Keratinocyte (primary cell): ENCODE measurements around the gene RDH16. TPM values are rescaled to one million over a fixed set of nuclear protein-coding genes. Genes with fewer than 3 reads are reported as not detected.
"Not testable (repeated sequence)": the region's sequence is repeated elsewhere in the genome, so short reads cannot be mapped to it uniquely, and the experiment has no call there.

Source experiments
- DNase-seq: peaks from one replicate; pipeline ENCODE4 v3.0.0-alpha.2; 2011; ENCODE audit warnings: low read depth, missing footprints, low spot score
- FAIRE-seq: peaks from 2 replicates; lab custom pipeline; 2011; peaks lifted over from hg19 to GRCh38; lab: Jason Lieb, UNC
- H2AFZ ChIP-seq: 2 replicates; pipeline ENCODE4 v1.6.0; 2012; ENCODE audit warnings: low read length, control low read depth, inconsistent platforms; ENCODE audit not compliant: control insufficient read depth
- H3K27ac ChIP-seq: 2 replicates; pipeline ENCODE4 v1.5.1; 2011; ENCODE audit warnings: low read length; ENCODE audit not compliant: control insufficient read depth, insufficient read depth
- H3K27me3 ChIP-seq: 3 replicates; pipeline ENCODE4 v1.6.0; 2011; ENCODE audit warnings: low read length; ENCODE audit not compliant: control insufficient read depth, insufficient read depth; ENCODE audit errors: extremely low read depth
- H3K36me3 ChIP-seq, 2 experiments: 2 replicates in 1 of 2; 3 replicates in 1 of 2; pipeline ENCODE4 v1.5.1; 2011; ENCODE audit warnings: low read length in 2 of 2, mild to moderate bottlenecking in 1 of 2; ENCODE audit not compliant: control insufficient read depth in 2 of 2, insufficient read depth in 2 of 2; ENCODE audit errors: extremely low read depth in 1 of 2
- H3K4me1 ChIP-seq: 3 replicates; pipeline ENCODE4 v1.5.1; 2011; ENCODE audit warnings: low read length; ENCODE audit not compliant: control insufficient read depth, insufficient read depth; ENCODE audit errors: extremely low read depth
- H3K4me2 ChIP-seq: 3 replicates; pipeline ENCODE4 v1.6.0; 2011; ENCODE audit warnings: low read depth, low read length; ENCODE audit not compliant: control insufficient read depth, insufficient read depth; ENCODE audit errors: extremely low read depth
- H3K4me3 ChIP-seq, 3 experiments: fragments of 200-600 bp in 1 of 3; sonication (generic) in 1 of 3; 2 replicates in 2 of 3; 3 replicates in 1 of 3; pipeline ENCODE4 v1.5.1; 2011 to 2016; ENCODE audit warnings: low read length in 3 of 3, mild to moderate bottlenecking in 3 of 3, control low read depth in 2 of 3, inconsistent platforms in 1 of 3, low read depth in 1 of 3, mixed read lengths in 1 of 3, mixed run types in 1 of 3, moderate library complexity in 1 of 3; ENCODE audit not compliant: control insufficient read depth in 2 of 3, insufficient read depth in 2 of 3; ENCODE audit errors: extremely low read depth in 1 of 3
- H3K79me2 ChIP-seq: 2 replicates; pipeline ENCODE4 v1.6.0; 2012; ENCODE audit warnings: low read length; ENCODE audit not compliant: control insufficient read depth, insufficient read depth
- H3K9ac ChIP-seq: 3 replicates; pipeline ENCODE4 v1.6.0; 2011; ENCODE audit warnings: low read length; ENCODE audit not compliant: control insufficient read depth, insufficient read depth; ENCODE audit errors: extremely low read depth
- H3K9me1 ChIP-seq: 3 replicates; pipeline ENCODE4 v1.6.0; 2011; ENCODE audit warnings: low read length; ENCODE audit not compliant: control insufficient read depth, insufficient read depth; ENCODE audit errors: extremely low read depth
- H3K9me3 ChIP-seq: 2 replicates; pipeline ENCODE4 v1.5.1; 2012; ENCODE audit warnings: low read depth, low read length; ENCODE audit not compliant: control insufficient read depth
- H4K20me1 ChIP-seq: 3 replicates; pipeline ENCODE4 v1.6.0; 2011; ENCODE audit warnings: low read length; ENCODE audit not compliant: control insufficient read depth, insufficient read depth; ENCODE audit errors: extremely low read depth
- EZH2 ChIP-seq: IDR thresholded peaks from one replicate; pipeline ENCODE4 v1.6.1; 2012; ENCODE audit warnings: inconsistent platforms, mild to moderate bottlenecking, low read length, moderate library complexity
- dilution Hi-C: fragments of 300-500 bp; cut with MboI; formaldehyde crosslinking; loops from one replicate; pipeline ENCODE4 v1.7.0; 2020; ENCODE audit warnings: low sequenced_read_pairs; ENCODE audit not compliant: extremely low pct_ligation_motif_present
- polyA plus RNA-seq, 5 experiments: library from polyadenylated mRNA; depleted of rRNA in 3 of 5; stranded (reverse) in 3 of 5; stranded (forward) in 1 of 5; unstranded in 1 of 5; fragments of >200 nt; gene quantifications; 1 replicate in 1 of 5; 2 replicates in 3 of 5; 3 replicates in 1 of 5; pipeline versions ENCODE4 v1.2.1 to v1.2.3, GENCODE V29; 2011 to 2012; ENCODE audit warnings: missing spikeins in 2 of 5, low read depth in 1 of 5, low replicate concordance in 1 of 5
- TF ChIP-seq, protein P1 (sequence below), 3 experiments: IDR thresholded peaks in 1 of 3; conservative IDR thresholded peaks in 1 of 3; optimal IDR thresholded peaks in 1 of 3; 2 replicates in 2 of 3; 3 replicates in 1 of 3; pipeline versions ENCODE3 to v1.5.1; 2011; ENCODE audit warnings: low read length in 3 of 3, mild to moderate bottlenecking in 3 of 3, moderate library complexity in 2 of 3, control low read depth in 1 of 3, inconsistent platforms in 1 of 3; ENCODE audit not compliant: insufficient read depth in 2 of 3; ENCODE audit errors: extremely low read depth in 1 of 3

The RDH16 gene
- polyA plus RNA-seq, 1 donor (not counting 4 experiments of a cell fraction or from before 2014, with no cell fraction given) = 0.21 TPM

GRCh38 chr12:56921346-56921745, 36.1 kb downstream of the RDH16 start:
- Histone ChIP-seq H3K4me2 (no peak overlapping the region), H3K27ac (no peak overlapping the region), H3K4me1 (no peaks in the 10 kb centered on the region), H4K20me1 (no peaks in the 10 kb centered on the region), H3K27me3 (peaks cover 6% of the 10 kb centered on the region), H3K36me3 (no peaks in the 10 kb centered on the region), H3K9me3 (no peaks in the 10 kb centered on the region), H2AFZ (no peak overlapping the region), H3K79me2 (no peaks in the 10 kb centered on the region), H3K9me1 (no peaks in the 10 kb centered on the region), H3K4me3 (no peak overlapping the region), H3K9ac (no peak overlapping the region)
- FAIRE-seq (no peak), DNase-seq (no peak)
- dilution Hi-C loops = no loop called here
- no peak for TF ChIP-seq EZH2
- TF ChIP-seq, protein P1, sequence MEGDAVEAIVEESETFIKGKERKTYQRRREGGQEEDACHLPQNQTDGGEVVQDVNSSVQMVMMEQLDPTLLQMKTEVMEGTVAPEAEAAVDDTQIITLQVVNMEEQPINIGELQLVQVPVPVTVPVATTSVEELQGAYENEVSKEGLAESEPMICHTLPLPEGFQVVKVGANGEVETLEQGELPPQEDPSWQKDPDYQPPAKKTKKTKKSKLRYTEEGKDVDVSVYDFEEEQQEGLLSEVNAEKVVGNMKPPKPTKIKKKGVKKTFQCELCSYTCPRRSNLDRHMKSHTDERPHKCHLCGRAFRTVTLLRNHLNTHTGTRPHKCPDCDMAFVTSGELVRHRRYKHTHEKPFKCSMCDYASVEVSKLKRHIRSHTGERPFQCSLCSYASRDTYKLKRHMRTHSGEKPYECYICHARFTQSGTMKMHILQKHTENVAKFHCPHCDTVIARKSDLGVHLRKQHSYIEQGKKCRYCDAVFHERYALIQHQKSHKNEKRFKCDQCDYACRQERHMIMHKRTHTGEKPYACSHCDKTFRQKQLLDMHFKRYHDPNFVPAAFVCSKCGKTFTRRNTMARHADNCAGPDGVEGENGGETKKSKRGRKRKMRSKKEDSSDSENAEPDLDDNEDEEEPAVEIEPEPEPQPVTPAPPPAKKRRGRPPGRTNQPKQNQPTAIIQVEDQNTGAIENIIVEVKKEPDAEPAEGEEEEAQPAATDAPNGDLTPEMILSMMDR (optimal IDR thresholded peaks at IDR 0.05 in 1 of 3, IDR thresholded peaks at IDR 0.05 in 1 of 3, conservative IDR thresholded peaks at IDR 0.05 in 1 of 3; ENCODE audit: extremely low read depth in 1 of 3, insufficient read depth in 2 of 3, low read length in 3 of 3) = no peak

DNA sequence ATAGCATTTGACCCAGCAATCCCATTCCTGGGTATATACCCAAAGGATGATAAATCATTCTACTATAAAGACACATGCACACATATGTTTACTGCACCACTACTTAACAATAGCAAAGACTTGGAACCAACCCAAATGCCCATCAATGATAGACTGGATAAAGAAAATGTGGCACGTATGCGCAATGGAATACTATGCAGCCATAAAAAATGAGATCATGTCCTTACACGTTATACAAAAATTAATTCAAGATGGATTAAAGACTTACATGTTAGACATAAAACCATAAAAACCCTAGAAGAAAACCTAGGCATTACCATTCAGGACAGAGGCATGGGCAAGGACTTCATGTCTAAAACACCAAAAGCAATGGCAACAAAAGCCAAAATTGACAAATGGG, 39.3 kb downstream of the RDH16 start:
- H3K9me3 ChIP-seq, DNase-seq, H3K9me1 ChIP-seq, H3K27ac ChIP-seq, H2AFZ ChIP-seq, dilution Hi-C loops, H3K4me1 ChIP-seq, H4K20me1 ChIP-seq, H3K36me3 ChIP-seq, H3K4me3 ChIP-seq, H3K4me2 ChIP-seq, H3K79me2 ChIP-seq, H3K27me3 ChIP-seq, H3K9ac ChIP-seq, FAIRE-seq: not testable (repeated sequence)

DNA sequence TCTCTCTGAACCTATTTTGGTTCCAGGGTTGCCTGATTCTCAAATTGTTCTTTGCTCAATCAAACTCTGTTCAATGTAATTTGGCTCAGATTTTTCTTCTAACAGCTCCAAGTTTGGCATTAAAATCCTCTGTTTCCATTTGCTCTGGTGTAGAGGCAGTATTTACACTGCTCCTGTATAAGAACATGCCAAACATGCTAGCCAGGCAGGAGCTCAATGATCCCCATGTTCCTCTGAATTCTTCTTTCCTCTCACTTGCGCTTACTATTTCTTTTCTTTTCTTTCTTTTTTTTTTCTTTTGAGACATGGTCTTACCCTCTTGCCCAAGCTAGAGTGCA, 40.4 kb downstream of the RDH16 start:
- TF ChIP-seq EZH2 = no peak
- TF ChIP-seq, protein P1 (optimal IDR thresholded peaks at IDR 0.05 in 1 of 3, IDR thresholded peaks at IDR 0.05 in 1 of 3, conservative IDR thresholded peaks at IDR 0.05 in 1 of 3; ENCODE audit: extremely low read depth in 1 of 3, insufficient read depth in 2 of 3, low read length in 3 of 3) = no peak
- Histone ChIP-seq H3K4me2 (no peak overlapping the region), H4K20me1 (no peaks in the 10 kb centered on the region), H3K9ac (no peak overlapping the region), H2AFZ (no peak overlapping the region), H3K27ac (no peak overlapping the region), H3K27me3 (no peaks in the 10 kb centered on the region), H3K9me1 (no peaks in the 10 kb centered on the region), H3K4me3 (no peak overlapping the region), H3K79me2 (no peaks in the 10 kb centered on the region), H3K4me1 (no peaks in the 10 kb centered on the region), H3K36me3 (no peaks in the 10 kb centered on the region), H3K9me3 (no peaks in the 10 kb centered on the region)
- FAIRE-seq (no peak), DNase-seq (no peak)
- dilution Hi-C loops = no loop called here
